8988T (cell line): ENCODE measurements around the gene COLQ.
A peak's percentile ranks its signal among the peaks of the same experiment; 100 is the strongest.
"Not testable (repeated sequence)": the region's sequence is repeated elsewhere in the genome, so short reads cannot be mapped to it uniquely, and the experiment has no call there.

Experiments used
- DNase-seq: peaks from one replicate; pipeline ENCODE4 v3.0.0; 2011

COLQ gene

GRCh38 chr3:15410966-15411365 lies 110.5 kb downstream of the COLQ start:
- not testable (repeated sequence) for DNase-seq

GRCh38 chr3:15409774-15410173 lies 111.7 kb downstream of the COLQ start:
- DNase-seq, result no peak

- DNase-seq, result no peak
Measured at GRCh38 chr3:15409239-15409638, 112.3 kb downstream of the COLQ start.

GRCh38 chr3:15405448-15406050 lies 116.0 kb downstream of the COLQ start:
- peak; percentile 27 for DNase-seq

GRCh38 chr3:15404767-15405166 lies 116.7 kb downstream of the COLQ start:
- DNase-seq, result no peak

GRCh38 chr3:15403965-15404364 lies 117.5 kb downstream of the COLQ start:
- no peak for DNase-seq

- DNase-seq, result no peak
Measured at GRCh38 chr3:15403495-15403894, 118.0 kb downstream of the COLQ start.

- no peak for DNase-seq
Measured at GRCh38 chr3:15401936-15402335, 119.6 kb downstream of the COLQ start.
